ENCODE data around the gene ADNP. TPM values are rescaled to one million over a fixed set of nuclear protein-coding genes. Genes with fewer than 3 reads are reported as not detected.

Gene ADNP
- total and polyA plus RNA-seq, 2 of the 13 experiments (the other 11 are each of a cell fraction or from before 2014, with no cell fraction given), result 21.0 to 21.5 TPM

GRCh38 chr20:50958615-50959542 is 27.6 kb upstream of the ADNP start, which contains the start of gene MOCS3 (continued):
- TF ChIP-seq ZNF264 (CRISPR knock-in tag; IDR thresholded peaks at IDR 0.05) (peak; percentile 81), UBTF (CRISPR knock-in tag; IDR thresholded peaks at IDR 0.05) (peak; percentile 48), NCOR1 (IDR thresholded peaks at IDR 0.05; ENCODE audit: borderline replicate concordance, low read length) (peak; percentile 35; the same call in 1 of the 2 replicates), HOXA5 (CRISPR knock-in tag; IDR thresholded peaks at IDR 0.05) (peak; percentile 93), MXD1 (CRISPR knock-in tag; IDR thresholded peaks at IDR 0.05) (peak; percentile 99), AKAP8 (CRISPR knock-in tag; IDR thresholded peaks at IDR 0.05) (peak; percentile 76; the same call in 1 of the 2 replicates), SAFB2 (CRISPR knock-in tag; IDR thresholded peaks at IDR 0.05; ENCODE audit: borderline replicate concordance, low read depth) (peak; percentile 66; the same call in 1 of the 2 replicates), ZNF780A (CRISPR knock-in tag; IDR thresholded peaks at IDR 0.05) (peak; percentile 94), ZEB1 (IDR thresholded peaks at IDR 0.05; ENCODE audit: insufficient replicate concordance, low read depth) (peak; percentile 33), ZNF503 (CRISPR knock-in tag; IDR thresholded peaks at IDR 0.05) (no peak), GATAD1 (CRISPR knock-in tag; IDR thresholded peaks at IDR 0.05) (peak; percentile 98), ZNF660 (CRISPR knock-in tag; IDR thresholded peaks at IDR 0.05; ENCODE audit: borderline replicate concordance, low read depth) (peak; percentile 22; the same call in 1 of the 2 replicates), RARA (CRISPR knock-in tag; IDR thresholded peaks at IDR 0.05) (peak; percentile 38; the same call in 1 of the 2 replicates), REL (CRISPR knock-in tag; conservative IDR thresholded peaks at IDR 0.05) (peak; percentile 85), ZNF552 (CRISPR knock-in tag; IDR thresholded peaks at IDR 0.05; ENCODE audit: borderline replicate concordance) (peak; percentile 76; the same call in 1 of the 2 replicates), EHMT2 (IDR thresholded peaks at IDR 0.05; ENCODE audit: borderline replicate concordance, low read depth, low read length) (no peak; the same call in 1 of the 2 replicates), YEATS4 (CRISPR knock-in tag; IDR thresholded peaks at IDR 0.05; ENCODE audit: borderline replicate concordance) (peak; percentile 80; the same call in 1 of the 2 replicates), ZFP36L2 (CRISPR knock-in tag; IDR thresholded peaks at IDR 0.05) (0 out of 2 replicates have a peak, but pooled peaks have one; percentile 70), ARID3A (IDR thresholded peaks at IDR 0.05; ENCODE audit: low read depth, low read length) (0 out of 2 replicates have a peak, but pooled peaks have one; percentile 1), CC2D1A (CRISPR knock-in tag; IDR thresholded peaks at IDR 0.05) (0 out of 2 replicates have a peak, but pooled peaks have one; percentile 72), ZNF224 (CRISPR knock-in tag; IDR thresholded peaks at IDR 0.05) (no peak), DNMT1 (CRISPR knock-in tag; IDR thresholded peaks at IDR 0.05) (peak; percentile 85; the same call in 1 of the 2 replicates)

Data from HepG2 (cell line).